Nephron progenitor cell (in vitro differentiated cells): Measurements from ENCODE around the gene UBE2F.

Source experiments
- DNase-seq: peaks from one replicate; pipeline ENCODE4 v3.0.0; 2021
- H3K27ac Mint-ChIP-seq: 2 replicates; pipeline ENCODE4 v1.8.0; 2021; ENCODE audit warnings: mild to moderate bottlenecking, moderate library complexity, mixed read lengths
- H3K27me3 Mint-ChIP-seq: 2 replicates; pipeline ENCODE4 v1.8.0; 2021; ENCODE audit warnings: mild to moderate bottlenecking, low read depth, mixed read lengths; ENCODE audit not compliant: poor library complexity
- H3K36me3 Mint-ChIP-seq: 2 replicates; pipeline ENCODE4 v1.8.0; 2021; ENCODE audit warnings: low read depth, mixed read lengths
- H3K4me1 Mint-ChIP-seq: 2 replicates; pipeline ENCODE4 v1.8.0; 2021; ENCODE audit warnings: mixed read lengths
- H3K4me3 Mint-ChIP-seq: 2 replicates; pipeline ENCODE4 v1.8.0; 2021; ENCODE audit warnings: mild to moderate bottlenecking, moderate library complexity, mixed read lengths
- H3K9me3 Mint-ChIP-seq: 2 replicates; pipeline ENCODE4 v1.8.0; 2021; ENCODE audit warnings: mild to moderate bottlenecking, moderate library complexity, mixed read lengths
- TF ChIP-seq, protein P1 (sequence below): fragments of 200-600 bp; sonication (generic); IDR thresholded peaks from 2 replicates; pipeline ENCODE4 v1.5.0; 2021; ENCODE audit warnings: antibody characterized with exemption

The UBE2F gene

DNA sequence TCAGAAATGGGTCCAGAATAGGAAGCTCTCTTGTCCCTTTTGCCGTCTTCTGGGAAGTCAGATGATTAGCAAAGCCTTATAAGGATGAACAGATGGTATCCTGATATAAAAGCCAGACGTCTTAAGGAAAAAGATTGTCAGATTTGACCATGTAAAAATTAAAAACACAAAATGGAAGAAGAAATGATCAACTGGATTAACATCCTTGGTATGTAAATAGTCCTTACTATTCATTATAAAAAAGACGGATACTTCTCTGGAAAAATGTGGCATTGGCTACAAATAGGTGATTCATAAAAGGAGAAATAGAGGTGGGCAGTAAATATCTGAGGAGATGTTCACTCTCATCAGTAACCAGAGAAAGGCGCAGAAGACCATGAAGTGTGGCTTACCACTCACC lies 60.2 kb downstream of the UBE2F start:
- Mint-ChIP-seq H3K9me3 (no peaks in the 10 kb centered on the region), H3K27me3 (peaks cover 2% of the 10 kb centered on the region), H3K36me3 (peaks cover 22% of the 10 kb centered on the region), H3K4me3 (no peak overlapping the region), H3K27ac (peak overlapping the region; percentile 2), H3K4me1 (no peaks in the 10 kb centered on the region)
- TF ChIP-seq, protein P1, sequence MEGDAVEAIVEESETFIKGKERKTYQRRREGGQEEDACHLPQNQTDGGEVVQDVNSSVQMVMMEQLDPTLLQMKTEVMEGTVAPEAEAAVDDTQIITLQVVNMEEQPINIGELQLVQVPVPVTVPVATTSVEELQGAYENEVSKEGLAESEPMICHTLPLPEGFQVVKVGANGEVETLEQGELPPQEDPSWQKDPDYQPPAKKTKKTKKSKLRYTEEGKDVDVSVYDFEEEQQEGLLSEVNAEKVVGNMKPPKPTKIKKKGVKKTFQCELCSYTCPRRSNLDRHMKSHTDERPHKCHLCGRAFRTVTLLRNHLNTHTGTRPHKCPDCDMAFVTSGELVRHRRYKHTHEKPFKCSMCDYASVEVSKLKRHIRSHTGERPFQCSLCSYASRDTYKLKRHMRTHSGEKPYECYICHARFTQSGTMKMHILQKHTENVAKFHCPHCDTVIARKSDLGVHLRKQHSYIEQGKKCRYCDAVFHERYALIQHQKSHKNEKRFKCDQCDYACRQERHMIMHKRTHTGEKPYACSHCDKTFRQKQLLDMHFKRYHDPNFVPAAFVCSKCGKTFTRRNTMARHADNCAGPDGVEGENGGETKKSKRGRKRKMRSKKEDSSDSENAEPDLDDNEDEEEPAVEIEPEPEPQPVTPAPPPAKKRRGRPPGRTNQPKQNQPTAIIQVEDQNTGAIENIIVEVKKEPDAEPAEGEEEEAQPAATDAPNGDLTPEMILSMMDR, result no peak
- DNase-seq, result no peak

GRCh38 chr2:238027591-238028415 lies 61.0 kb downstream of the UBE2F start:
- peaks cover 2% of the 10 kb centered on the region for H3K27me3 Mint-ChIP-seq
- H3K36me3 Mint-ChIP-seq, result peaks cover 22% of the 10 kb centered on the region
- H3K27ac Mint-ChIP-seq, result peak overlapping the region; percentile 43
- no peak for DNase-seq
- TF ChIP-seq, protein P1, result no peak
- H3K9me3 Mint-ChIP-seq, result no peaks in the 10 kb centered on the region
- no peaks in the 10 kb centered on the region for H3K4me1 Mint-ChIP-seq
- H3K4me3 Mint-ChIP-seq, result no peak overlapping the region

DNA sequence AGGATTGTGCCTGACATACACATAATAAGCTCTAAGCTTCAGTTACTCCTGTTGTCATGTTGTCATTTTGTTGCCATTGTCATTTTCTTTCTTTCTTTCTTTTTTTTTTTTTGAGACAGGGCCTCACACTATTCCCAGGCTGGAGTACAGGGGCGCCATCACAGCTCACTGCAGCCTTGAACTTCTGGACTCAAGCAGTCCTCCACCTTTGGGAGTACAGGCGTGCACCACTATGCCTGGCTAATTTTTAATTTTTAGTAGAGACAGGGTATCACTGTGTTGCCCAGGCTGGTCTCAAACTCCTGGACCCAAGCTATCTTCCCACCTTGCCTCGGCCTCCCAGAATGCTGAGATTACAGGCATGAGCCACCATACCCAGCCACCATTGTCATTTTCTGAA lies 63.0 kb downstream of the UBE2F start:
- TF ChIP-seq, protein P1, result no peak
- Mint-ChIP-seq H3K27me3 (peaks cover 2% of the 10 kb centered on the region), H3K4me1 (no peaks in the 10 kb centered on the region), H3K27ac (no peak overlapping the region), H3K9me3 (no peaks in the 10 kb centered on the region), H3K36me3 (peaks cover 33% of the 10 kb centered on the region), H3K4me3 (no peak overlapping the region)
- no peak for DNase-seq

GRCh38 chr2:238030422-238031155 lies 63.8 kb downstream of the UBE2F start:
- DNase-seq, result no peak
- no peak overlapping the region for H3K27ac Mint-ChIP-seq
- peaks cover 40% of the 10 kb centered on the region for H3K36me3 Mint-ChIP-seq
- H3K4me3 Mint-ChIP-seq, result no peak overlapping the region
- TF ChIP-seq, protein P1, result no peak
- no peaks in the 10 kb centered on the region for H3K9me3 Mint-ChIP-seq
- H3K27me3 Mint-ChIP-seq, result peaks cover 2% of the 10 kb centered on the region
- H3K4me1 Mint-ChIP-seq, result no peaks in the 10 kb centered on the region

GRCh38 chr2:238031751-238032150 lies 64.9 kb downstream of the UBE2F start:
- H3K4me1 Mint-ChIP-seq, result no peaks in the 10 kb centered on the region
- no peak overlapping the region for H3K4me3 Mint-ChIP-seq
- TF ChIP-seq, protein P1, result no peak
- no peaks in the 10 kb centered on the region for H3K9me3 Mint-ChIP-seq
- no peak overlapping the region for H3K27ac Mint-ChIP-seq
- H3K36me3 Mint-ChIP-seq, result peaks cover 45% of the 10 kb centered on the region
- no peaks in the 10 kb centered on the region for H3K27me3 Mint-ChIP-seq
- no peak for DNase-seq
